IPS-20b (cell line): ENCODE measurements around the gene ZNF296.

Experiments used
- H3K27ac ChIP-seq: one replicate; pipeline ENCODE4 v1.5.1; 2013; ENCODE audit warnings: low read length
- H3K27me3 ChIP-seq: 2 replicates; pipeline ENCODE4 v1.6.1; 2013; ENCODE audit warnings: mild to moderate bottlenecking, low read length, inconsistent platforms; ENCODE audit not compliant: insufficient read depth
- H3K36me3 ChIP-seq: 2 replicates; pipeline ENCODE4 v1.6.1; 2013; ENCODE audit warnings: low read depth, mild to moderate bottlenecking, inconsistent platforms, low read length, moderate library complexity; ENCODE audit not compliant: insufficient read depth
- H3K4me1 ChIP-seq: 2 replicates; pipeline ENCODE4 v1.6.1; 2013; ENCODE audit warnings: mild to moderate bottlenecking, control low read depth, inconsistent platforms, low read length, moderate library complexity; ENCODE audit not compliant: insufficient read depth
- H3K4me3 ChIP-seq: 2 replicates; pipeline ENCODE4 v1.5.1; 2013; ENCODE audit warnings: mild to moderate bottlenecking, low read length, inconsistent platforms
- H3K9ac ChIP-seq: 2 replicates; pipeline ENCODE4 v1.6.1; 2013; ENCODE audit warnings: low read depth, mild to moderate bottlenecking, inconsistent platforms, low read length, moderate library complexity
- H3K9me3 ChIP-seq: 2 replicates; pipeline ENCODE4 v1.6.1; 2013; ENCODE audit warnings: mild to moderate bottlenecking, low read depth, low read length, inconsistent platforms; ENCODE audit not compliant: insufficient read depth

ZNF296 gene

GRCh38 chr19:45047188-45047797 is 29.0 kb downstream of the ZNF296 start:
- no peak overlapping the region for H3K27ac ChIP-seq
- no peaks in the 10 kb centered on the region; the same call in 1 of the 2 replicates for H3K4me1 ChIP-seq
- peaks cover 53% of the 10 kb centered on the region for H3K36me3 ChIP-seq
- no peak overlapping the region for H3K4me3 ChIP-seq
- H3K27me3 ChIP-seq: no peaks in the 10 kb centered on the region
- H3K9me3 ChIP-seq: no peaks in the 10 kb centered on the region
- no peak overlapping the region for H3K9ac ChIP-seq

GRCh38 chr19:45046355-45046754 is 29.9 kb downstream of the ZNF296 start:
- Histone ChIP-seq H3K27ac (no peak overlapping the region), H3K9me3 (no peaks in the 10 kb centered on the region), H3K27me3 (no peaks in the 10 kb centered on the region), H3K4me1 (no peaks in the 10 kb centered on the region; the same call in 1 of the 2 replicates), H3K36me3 (peaks cover 56% of the 10 kb centered on the region), H3K4me3 (no peak overlapping the region), H3K9ac (no peak overlapping the region)

DNA sequence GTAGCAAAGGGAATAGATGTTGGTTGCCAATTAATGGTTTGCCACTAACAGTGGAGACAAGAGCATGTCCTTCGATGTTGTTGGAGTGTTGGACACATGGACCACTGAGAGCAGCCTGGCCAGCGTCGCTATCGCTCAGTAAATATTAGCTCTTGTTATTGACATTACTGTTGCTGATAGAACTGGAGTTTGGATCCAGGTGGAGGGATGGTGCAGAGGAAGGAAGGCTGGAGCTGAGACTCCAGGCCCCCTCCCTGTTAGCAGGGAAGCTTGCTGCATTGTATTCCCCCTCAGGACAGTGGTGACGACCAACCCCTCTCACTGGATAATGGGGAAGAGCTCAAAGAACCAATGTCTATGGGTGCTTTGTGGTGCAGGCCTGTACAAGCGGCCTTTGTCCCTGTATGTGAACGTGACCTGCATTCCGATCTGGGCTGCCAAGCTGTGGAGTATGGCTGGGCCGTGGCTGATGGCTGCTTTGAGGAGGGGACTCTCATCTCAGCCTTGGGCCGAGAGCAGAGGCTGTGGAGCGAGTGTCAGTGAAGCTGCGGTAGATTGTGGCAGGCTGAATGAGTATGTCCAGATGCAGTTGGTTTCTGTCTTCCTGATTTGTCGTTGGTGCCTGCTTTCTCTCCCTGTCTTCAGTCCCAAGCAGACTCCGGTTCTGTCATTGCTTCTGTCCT is 30.5 kb downstream of the ZNF296 start:
- Histone ChIP-seq H3K4me1 (no peaks in the 10 kb centered on the region; the same call in 1 of the 2 replicates), H3K36me3 (peaks cover 60% of the 10 kb centered on the region), H3K27ac (no peak overlapping the region), H3K27me3 (no peaks in the 10 kb centered on the region), H3K9ac (no peak overlapping the region), H3K4me3 (no peak overlapping the region), H3K9me3 (no peaks in the 10 kb centered on the region)

- H3K4me3 ChIP-seq: no peak overlapping the region
- H3K27ac ChIP-seq: no peak overlapping the region
These were observed 35.2 kb downstream of the ZNF296 start for GRCh38 chr19:45041125-45041524.

DNA sequence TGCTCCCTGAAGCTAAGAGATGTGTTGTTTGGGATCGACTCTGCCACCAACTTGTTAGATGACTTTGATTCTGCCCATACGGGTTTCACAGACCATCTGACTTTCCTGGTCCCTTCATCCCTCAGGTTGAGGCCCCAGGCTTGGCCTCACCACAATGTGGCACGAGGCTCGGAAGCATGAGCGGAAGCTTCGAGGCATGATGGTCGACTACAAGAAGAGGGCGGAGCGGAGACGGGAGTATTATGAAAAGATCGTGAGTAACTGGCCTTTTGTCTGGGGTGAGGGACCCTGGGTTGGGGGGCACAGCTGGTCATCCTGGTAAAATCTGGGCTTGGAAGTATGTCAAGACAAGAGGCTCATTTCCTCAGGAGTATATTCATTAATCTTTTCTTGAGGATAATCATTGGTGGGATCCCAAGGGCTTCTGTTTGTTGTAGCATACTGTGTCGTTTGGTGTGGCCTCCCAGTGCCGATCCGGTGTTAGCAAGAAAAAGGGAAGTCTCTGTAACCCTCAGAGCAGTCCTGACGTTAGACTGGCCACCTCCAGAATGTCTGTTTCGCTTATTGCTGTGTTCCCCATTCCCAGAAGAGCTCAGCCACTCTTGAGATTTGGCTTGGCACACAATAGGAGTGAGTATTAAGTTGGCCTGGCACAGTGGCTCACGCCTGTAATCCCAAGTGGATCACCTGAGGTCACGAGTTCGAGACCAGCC is 36.1 kb downstream of the ZNF296 start:
- peak overlapping the region; percentile 96 for H3K4me3 ChIP-seq
- H3K27me3 ChIP-seq: no peaks in the 10 kb centered on the region
- peaks cover 47% of the 10 kb centered on the region for H3K36me3 ChIP-seq
- H3K27ac ChIP-seq: no peak overlapping the region
- no peaks in the 10 kb centered on the region for H3K9me3 ChIP-seq
- H3K4me1 ChIP-seq: peaks cover 8% of the 10 kb centered on the region
- no peak overlapping the region; the same call in 1 of the 2 replicates for H3K9ac ChIP-seq

More at GRCh38 chr19:45041125-45041524, 35.2 kb downstream of the ZNF296 start:
- H3K9me3 ChIP-seq: no peaks in the 10 kb centered on the region
- H3K27me3 ChIP-seq: no peaks in the 10 kb centered on the region
- peaks cover 56% of the 10 kb centered on the region for H3K36me3 ChIP-seq
- peaks cover 8% of the 10 kb centered on the region for H3K4me1 ChIP-seq
- H3K9ac ChIP-seq: no peak overlapping the region

GRCh38 chr19:45038931-45039893 is 37.1 kb downstream of the ZNF296 start, which contains the start of gene CLASRP:
Gene CLASRP (plus strand): TSS chr19:45039045. CDS start chr19:45040213, 1,168 bp downstream.
- Histone ChIP-seq H3K4me3 (peak within 1 kb of the TSS; percentile 96), H3K36me3 (peaks cover 38% of the 10 kb centered on the region), H3K9me3 (no peaks in the 10 kb centered on the region), H3K9ac (peak within 1 kb of the TSS; percentile 91), H3K4me1 (peaks cover 8% of the 10 kb centered on the region), H3K27me3 (no peaks in the 10 kb centered on the region), H3K27ac (no peak within 1 kb of the TSS)

DNA sequence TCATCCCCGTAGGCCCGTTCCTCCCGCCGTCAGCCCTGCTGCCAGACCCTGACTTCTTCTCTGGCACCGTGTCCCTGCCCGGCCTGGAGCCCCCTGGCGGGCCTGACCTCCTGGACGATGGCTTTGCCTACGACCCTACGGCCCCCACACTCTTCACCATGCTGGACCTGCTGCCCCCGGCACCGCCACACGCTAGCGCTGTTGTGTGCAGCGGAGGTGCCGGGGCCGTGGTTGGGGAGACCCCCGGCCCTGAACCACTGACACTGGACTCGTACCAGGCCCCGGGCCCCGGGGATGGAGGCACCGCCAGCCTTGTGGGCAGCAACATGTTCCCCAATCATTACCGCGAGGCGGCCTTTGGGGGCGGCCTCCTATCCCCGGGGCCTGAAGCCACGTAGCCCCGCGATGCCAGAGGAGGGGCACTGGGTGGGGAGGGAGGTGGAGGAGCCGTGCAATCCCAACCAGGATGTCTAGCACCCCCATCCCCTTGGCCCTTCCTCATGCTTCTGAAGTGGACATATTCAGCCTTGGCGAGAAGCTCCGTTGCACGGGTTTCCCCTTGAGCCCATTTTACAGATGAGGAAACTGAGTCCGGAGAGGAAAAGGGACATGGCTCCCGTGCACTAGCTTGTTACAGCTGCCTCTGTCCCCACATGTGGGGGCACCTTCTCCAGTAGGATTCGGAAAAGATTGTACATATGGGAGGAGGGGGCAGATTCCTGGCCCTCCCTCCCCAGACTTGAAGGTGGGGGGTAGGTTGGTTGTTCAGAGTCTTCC is 38.7 kb downstream of the ZNF296 start:
- no peak overlapping the region for H3K4me3 ChIP-seq
- H3K27ac ChIP-seq: no peak overlapping the region
- peaks cover 8% of the 10 kb centered on the region for H3K4me1 ChIP-seq
- peaks cover 25% of the 10 kb centered on the region for H3K36me3 ChIP-seq
- H3K9ac ChIP-seq: no peak overlapping the region
- no peaks in the 10 kb centered on the region for H3K27me3 ChIP-seq
- H3K9me3 ChIP-seq: no peaks in the 10 kb centered on the region

- H3K9ac ChIP-seq: no peak overlapping the region
- H3K4me1 ChIP-seq: peaks cover 8% of the 10 kb centered on the region
- peaks cover 12% of the 10 kb centered on the region for H3K36me3 ChIP-seq
- H3K9me3 ChIP-seq: 0 out of 2 replicates have a peak, but pooled peaks cover 4% of the 10 kb centered on the region
- no peaks in the 10 kb centered on the region for H3K27me3 ChIP-seq
- H3K27ac ChIP-seq: no peak overlapping the region
- no peak overlapping the region for H3K4me3 ChIP-seq
These were observed 40.5 kb downstream of the ZNF296 start for GRCh38 chr19:45035755-45036154.

DNA sequence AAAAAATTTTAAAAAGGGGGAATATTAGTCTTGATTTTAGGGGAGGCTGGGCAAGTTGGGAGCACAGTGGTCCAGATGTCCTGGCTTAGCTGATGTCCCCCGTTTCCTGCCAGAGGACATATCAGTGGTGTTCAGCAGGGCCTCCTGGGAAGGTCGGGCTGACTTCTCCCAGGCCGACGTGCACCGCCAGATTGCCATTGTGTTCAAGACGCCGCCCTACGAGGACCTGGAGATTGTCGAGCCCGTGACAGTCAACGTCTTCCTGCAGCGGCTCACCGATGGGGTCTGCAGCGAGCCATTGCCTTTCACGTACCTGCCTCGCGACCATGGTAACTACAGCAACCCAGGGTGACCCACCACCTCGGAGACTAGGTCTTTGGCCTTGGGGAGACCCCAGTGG is 43.9 kb downstream of the ZNF296 start:
- Histone ChIP-seq H3K4me1 (no peaks in the 10 kb centered on the region), H3K9me3 (0 out of 2 replicates have a peak, but pooled peaks cover 5% of the 10 kb centered on the region), H3K9ac (no peak overlapping the region), H3K36me3 (peaks cover 9% of the 10 kb centered on the region), H3K27me3 (no peaks in the 10 kb centered on the region), H3K4me3 (no peak overlapping the region), H3K27ac (no peak overlapping the region)

DNA sequence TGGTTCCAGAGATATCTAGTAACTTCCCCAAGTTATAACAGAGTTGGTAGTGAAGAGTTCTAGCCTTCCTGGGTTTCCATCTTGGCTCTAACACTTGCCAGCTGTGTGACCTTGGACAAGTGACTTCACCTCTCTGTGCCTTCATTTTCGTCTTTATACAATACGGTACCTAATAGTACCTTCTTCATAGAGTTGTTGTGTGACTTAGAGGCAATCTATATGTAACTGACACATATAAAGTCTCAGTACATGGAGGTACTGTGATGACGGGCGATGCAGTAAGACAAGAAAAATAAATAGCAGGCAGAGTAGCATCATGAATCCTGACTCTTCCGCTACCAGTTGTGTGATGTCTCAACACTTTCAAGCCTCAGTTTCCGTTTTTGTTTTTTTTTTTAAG is 45.5 kb downstream of the ZNF296 start:
- H3K4me3 ChIP-seq: no peak overlapping the region
- H3K9ac ChIP-seq: no peak overlapping the region
- peaks cover 9% of the 10 kb centered on the region for H3K36me3 ChIP-seq
- 0 out of 2 replicates have a peak, but pooled peaks cover 5% of the 10 kb centered on the region for H3K9me3 ChIP-seq
- no peaks in the 10 kb centered on the region for H3K27me3 ChIP-seq
- no peak overlapping the region for H3K27ac ChIP-seq
- H3K4me1 ChIP-seq: no peaks in the 10 kb centered on the region
